Neural progenitor cell (in vitro differentiated cells): ENCODE results near the gene CHCHD1. TPM values are rescaled to one million over a fixed set of nuclear protein-coding genes. Genes with fewer than 3 reads are reported as not detected.

ENCODE experiments used
- DNase-seq: peaks from one replicate; pipeline ENCODE4 v3.0.0-alpha.2; 2016; ENCODE audit warnings: low spot score
- H2AFZ ChIP-seq: fragments of 200-600 bp; sonication (generic); replicated peaks from 2 replicates; pipeline ENCODE4 v1.6.1; 2016; ENCODE audit warnings: antibody characterized with exemption
- H3F3A ChIP-seq: fragments of 200-600 bp; sonication (generic); 2 replicates; pipeline ENCODE4 v1.6.1; 2016; ENCODE audit warnings: antibody characterized with exemption, low read depth
- H3K27ac ChIP-seq: fragments of 200-600 bp; sonication (generic); 2 replicates; pipeline ENCODE4 v1.5.1; 2016; ENCODE audit warnings: mild to moderate bottlenecking
- H3K27me3 ChIP-seq: fragments of 200-600 bp; sonication (generic); 2 replicates; pipeline ENCODE4 v1.6.1; 2016; ENCODE audit warnings: mild to moderate bottlenecking, moderate library complexity
- H3K36me3 ChIP-seq: fragments of 200-600 bp; sonication (generic); 2 replicates; pipeline ENCODE4 v1.5.1; 2016
- H3K4me1 ChIP-seq: fragments of 200-600 bp; sonication (generic); 2 replicates; pipeline ENCODE4 v1.6.1; 2016; ENCODE audit warnings: mixed run types
- H3K4me2 ChIP-seq: fragments of 200-600 bp; sonication (generic); 2 replicates; pipeline ENCODE4 v1.6.1; 2016
- H3K4me3 ChIP-seq: fragments of 200-600 bp; sonication (generic); 2 replicates; pipeline ENCODE4 v1.5.1; 2016
- H3K79me2 ChIP-seq: fragments of 200-600 bp; sonication (generic); 2 replicates; pipeline ENCODE4 v1.6.1; 2016; ENCODE audit warnings: low read depth
- H3K9ac ChIP-seq: fragments of 200-600 bp; sonication (generic); 2 replicates; pipeline ENCODE4 v1.6.1; 2016
- H3K9me3 ChIP-seq: fragments of 200-600 bp; sonication (generic); 2 replicates; pipeline ENCODE4 v1.5.1; 2016; ENCODE audit warnings: low read depth
- H4K20me1 ChIP-seq: fragments of 200-600 bp; sonication (generic); 2 replicates; pipeline ENCODE4 v1.6.1; 2016; ENCODE audit warnings: low read depth
- H3K27ac Mint-ChIP-seq: 3 replicates; pipeline ENCODE4 v1.8.0; 2021; ENCODE audit warnings: mixed read lengths
- H3K27me3 Mint-ChIP-seq: 2 replicates; pipeline ENCODE4 v1.8.0; 2022; ENCODE audit warnings: low read depth, mild to moderate bottlenecking, inconsistent platforms, moderate library complexity, mixed read lengths; ENCODE audit not compliant: insufficient read depth
- H3K36me3 Mint-ChIP-seq: 3 replicates; pipeline ENCODE4 v1.8.0; 2021; ENCODE audit warnings: mixed read lengths
- H3K4me1 Mint-ChIP-seq: 3 replicates; pipeline ENCODE4 v1.8.0; 2021; ENCODE audit warnings: mixed read lengths
- H3K4me3 Mint-ChIP-seq: 3 replicates; pipeline ENCODE4 v1.8.0; 2021; ENCODE audit warnings: mild to moderate bottlenecking, moderate library complexity, mixed read lengths
- H3K9me3 Mint-ChIP-seq: 3 replicates; pipeline ENCODE4 v1.8.0; 2020; ENCODE audit warnings: mixed read lengths
- CTCF ChIP-seq: fragments of 200-600 bp; sonication (generic); IDR thresholded peaks from 2 replicates; pipeline ENCODE4 v1.5.1; 2017; ENCODE audit warnings: antibody characterized with exemption, mild to moderate bottlenecking
- EZH2 ChIP-seq: fragments of 200-600 bp; sonication (generic); IDR thresholded peaks from 2 replicates; pipeline ENCODE4 v1.6.1; 2017; ENCODE audit warnings: antibody characterized with exemption, mild to moderate bottlenecking, moderate library complexity
- EZH2phosphoT487 ChIP-seq: fragments of 200-600 bp; sonication (generic); IDR thresholded peaks from 2 replicates; pipeline ENCODE4 v1.6.1; 2017; ENCODE audit warnings: antibody characterized with exemption
- total RNA-seq: library from RNA; depleted of rRNA; stranded (reverse); fragments of >200 nt; gene quantifications from 2 replicates; pipeline ENCODE4 v1.2.3, GENCODE V29; 2015; ENCODE audit warnings: low replicate concordance

Gene CHCHD1
- total RNA-seq, 1 donor from 2014 or later = 66.7 TPM

GRCh38 chr10:73817826-73818225, 36.0 kb downstream of the CHCHD1 start:
- TF ChIP-seq CTCF (no peak), EZH2 (no peak), EZH2phosphoT487 (no peak)
- peak overlapping the region; percentile 21 for H3K27ac Mint-ChIP-seq
- no peak overlapping the region for H2AFZ ChIP-seq
- H3K4me1 Mint-ChIP-seq = peaks cover 3% of the 10 kb centered on the region
- no peaks in the 10 kb centered on the region for H3K9me3 ChIP-seq
- H3K4me2 ChIP-seq = no peak overlapping the region
- H3K36me3 ChIP-seq = no peaks in the 10 kb centered on the region
- H3K27me3 ChIP-seq = no peaks in the 10 kb centered on the region
- no peak overlapping the region for H3K27ac ChIP-seq
- peaks cover 6% of the 10 kb centered on the region for H3F3A ChIP-seq
- no peak overlapping the region for H3K4me3 Mint-ChIP-seq
- no peaks in the 10 kb centered on the region for H3K9me3 Mint-ChIP-seq
- H3K9ac ChIP-seq = no peak overlapping the region
- no peaks in the 10 kb centered on the region for H3K79me2 ChIP-seq
- no peak for DNase-seq
- H3K36me3 Mint-ChIP-seq = peaks cover 10% of the 10 kb centered on the region
- H3K27me3 Mint-ChIP-seq = peaks cover 3% of the 10 kb centered on the region
- H3K4me1 ChIP-seq = peaks cover 4% of the 10 kb centered on the region
- H3K4me3 ChIP-seq = no peak overlapping the region
- H4K20me1 ChIP-seq = no peaks in the 10 kb centered on the region

- peak overlapping the region; percentile 53 for H3K27ac Mint-ChIP-seq
- H4K20me1 ChIP-seq = no peaks in the 10 kb centered on the region
- H3K4me3 ChIP-seq = no peak overlapping the region
- H3K4me1 ChIP-seq = no peaks in the 10 kb centered on the region
- H3K4me2 ChIP-seq = no peak overlapping the region
- H3F3A ChIP-seq = peaks cover under 1% of the 10 kb centered on the region
- H3K9me3 ChIP-seq = no peaks in the 10 kb centered on the region
- H3K36me3 ChIP-seq = no peaks in the 10 kb centered on the region
- DNase-seq = no peak
- H3K27me3 ChIP-seq = no peaks in the 10 kb centered on the region
- H3K79me2 ChIP-seq = no peaks in the 10 kb centered on the region
- no peak overlapping the region for H3K27ac ChIP-seq
- peaks cover 3% of the 10 kb centered on the region for H3K27me3 Mint-ChIP-seq
- peaks cover 10% of the 10 kb centered on the region for H3K36me3 Mint-ChIP-seq
- H3K9me3 Mint-ChIP-seq = no peaks in the 10 kb centered on the region
- H2AFZ ChIP-seq = no peak overlapping the region
- no peaks in the 10 kb centered on the region for H3K4me1 Mint-ChIP-seq
- TF ChIP-seq EZH2phosphoT487 = no peak
- no peak for TF ChIP-seq EZH2
- TF ChIP-seq CTCF = no peak
- no peak overlapping the region for H3K9ac ChIP-seq
- no peak overlapping the region for H3K4me3 Mint-ChIP-seq
These were observed 36.6 kb downstream of the CHCHD1 start for GRCh38 chr10:73818402-73818801.

- Mint-ChIP-seq H3K9me3 (no peaks in the 10 kb centered on the region), H3K4me3 (no peak overlapping the region), H3K4me1 (no peaks in the 10 kb centered on the region), H3K27me3 (peaks cover 3% of the 10 kb centered on the region), H3K36me3 (peaks cover 10% of the 10 kb centered on the region), H3K27ac (peak overlapping the region; percentile 53)
- no peak for DNase-seq
- Histone ChIP-seq H3K9me3 (no peaks in the 10 kb centered on the region), H3K9ac (no peak overlapping the region), H3K36me3 (no peaks in the 10 kb centered on the region), H3K27me3 (no peaks in the 10 kb centered on the region), H3K4me1 (no peaks in the 10 kb centered on the region), H3K4me3 (no peak overlapping the region), H3F3A (no peaks in the 10 kb centered on the region), H4K20me1 (no peaks in the 10 kb centered on the region), H2AFZ (no peak overlapping the region), H3K27ac (no peak overlapping the region), H3K4me2 (no peak overlapping the region), H3K79me2 (no peaks in the 10 kb centered on the region)
- TF ChIP-seq CTCF (no peak), EZH2 (no peak), EZH2phosphoT487 (no peak)
These were observed 37.2 kb downstream of the CHCHD1 start for GRCh38 chr10:73819081-73819480.
